Measurements from ENCODE around the gene GPBP1.

DNA sequence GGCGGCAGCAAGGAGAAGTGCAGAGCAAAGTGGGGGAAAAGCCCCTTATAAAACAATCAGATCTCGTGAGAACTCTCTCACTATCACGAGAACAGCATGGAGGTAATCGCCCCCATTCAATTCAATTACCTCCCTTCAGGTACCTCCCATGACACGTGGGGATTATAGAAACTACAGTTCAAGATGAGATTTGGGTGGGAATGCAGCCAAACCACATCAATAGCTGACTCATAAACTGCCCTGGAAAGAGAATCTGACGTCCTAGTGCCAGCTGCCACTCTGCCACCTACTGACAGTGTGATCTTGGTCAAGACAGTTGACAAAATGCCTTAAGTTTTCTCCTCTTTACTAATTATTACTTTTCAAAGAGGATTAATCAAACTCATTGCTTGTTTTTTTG is 128.3 kb downstream of the GPBP1 start:
- TF ChIP-seq, protein P1, sequence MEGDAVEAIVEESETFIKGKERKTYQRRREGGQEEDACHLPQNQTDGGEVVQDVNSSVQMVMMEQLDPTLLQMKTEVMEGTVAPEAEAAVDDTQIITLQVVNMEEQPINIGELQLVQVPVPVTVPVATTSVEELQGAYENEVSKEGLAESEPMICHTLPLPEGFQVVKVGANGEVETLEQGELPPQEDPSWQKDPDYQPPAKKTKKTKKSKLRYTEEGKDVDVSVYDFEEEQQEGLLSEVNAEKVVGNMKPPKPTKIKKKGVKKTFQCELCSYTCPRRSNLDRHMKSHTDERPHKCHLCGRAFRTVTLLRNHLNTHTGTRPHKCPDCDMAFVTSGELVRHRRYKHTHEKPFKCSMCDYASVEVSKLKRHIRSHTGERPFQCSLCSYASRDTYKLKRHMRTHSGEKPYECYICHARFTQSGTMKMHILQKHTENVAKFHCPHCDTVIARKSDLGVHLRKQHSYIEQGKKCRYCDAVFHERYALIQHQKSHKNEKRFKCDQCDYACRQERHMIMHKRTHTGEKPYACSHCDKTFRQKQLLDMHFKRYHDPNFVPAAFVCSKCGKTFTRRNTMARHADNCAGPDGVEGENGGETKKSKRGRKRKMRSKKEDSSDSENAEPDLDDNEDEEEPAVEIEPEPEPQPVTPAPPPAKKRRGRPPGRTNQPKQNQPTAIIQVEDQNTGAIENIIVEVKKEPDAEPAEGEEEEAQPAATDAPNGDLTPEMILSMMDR (IDR thresholded peaks at IDR 0.05), result no peak
- TF ChIP-seq POLR2A (IDR thresholded peaks at IDR 0.05), result no peak

All from adrenal gland (tissue), 5 donors.